Activated CD4-positive, alpha-beta T cell treated with anti-CD3 and anti-CD28 coated beads for 48 hours (primary cell): ENCODE data around the gene CLTC.
"Not testable (repeated sequence)": the region's sequence is repeated elsewhere in the genome, so short reads cannot be mapped to it uniquely, and the experiment has no call there.

Experiments used
- DNase-seq: peaks from one replicate; pipeline ENCODE4 v3.0.0-alpha.2; 2020

Gene CLTC

GRCh38 chr17:59634632-59635541 lies 15.2 kb downstream of the CLTC start:
- no peak for DNase-seq

DNA sequence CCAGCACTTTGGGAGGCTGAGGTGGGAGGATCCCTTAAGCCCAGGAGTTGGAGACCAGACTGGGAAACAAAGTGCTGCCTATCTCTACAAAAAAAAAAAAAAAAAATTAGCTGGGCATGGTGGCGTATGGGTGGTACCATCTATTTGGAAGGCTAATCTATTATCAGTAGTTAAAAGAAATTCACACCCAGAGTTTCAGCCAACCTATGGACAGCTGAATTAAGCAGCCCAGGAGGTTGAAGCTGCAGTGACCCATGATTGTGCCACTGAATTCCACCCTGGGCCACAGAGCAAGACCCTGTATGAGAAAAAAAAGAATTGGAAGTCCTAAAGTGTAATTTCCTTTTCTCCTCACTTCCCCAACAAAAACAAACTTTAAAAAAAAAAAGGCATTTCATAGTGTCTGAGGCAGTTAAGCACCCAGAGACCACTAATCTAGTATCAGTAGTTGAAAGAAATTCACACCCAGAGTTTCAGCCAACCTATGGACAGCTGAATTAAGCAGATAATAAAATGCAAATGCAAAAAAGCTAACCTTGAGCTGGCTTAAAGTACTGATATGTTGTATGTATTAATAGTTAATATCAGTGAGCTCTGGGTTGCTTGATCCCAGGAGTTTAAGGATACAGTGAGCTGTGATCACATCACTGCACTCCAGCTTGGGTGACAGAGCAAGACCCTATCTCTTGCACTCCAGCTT lies 18.1 kb downstream of the CLTC start:
- DNase-seq = no peak

DNA sequence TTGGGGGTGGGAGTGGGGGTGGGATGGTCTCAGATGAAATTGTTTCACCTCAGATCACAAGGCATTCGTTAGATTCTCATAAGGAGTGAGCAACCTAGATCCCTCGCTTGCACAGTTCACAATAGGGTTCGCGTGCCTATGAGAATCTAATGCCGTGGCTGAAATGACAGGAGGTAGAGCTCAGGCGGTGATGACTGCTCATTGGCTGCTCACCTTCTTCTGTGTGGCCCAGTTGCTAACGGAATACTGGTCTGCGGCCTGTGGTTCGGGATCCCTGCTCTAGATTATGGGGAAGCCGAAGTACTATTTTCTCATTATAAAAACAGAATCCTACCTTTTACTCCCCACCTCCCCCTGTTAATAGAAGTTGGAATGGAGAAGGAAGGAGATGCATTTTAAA lies 18.9 kb downstream of the CLTC start:
- no peak for DNase-seq

DNA sequence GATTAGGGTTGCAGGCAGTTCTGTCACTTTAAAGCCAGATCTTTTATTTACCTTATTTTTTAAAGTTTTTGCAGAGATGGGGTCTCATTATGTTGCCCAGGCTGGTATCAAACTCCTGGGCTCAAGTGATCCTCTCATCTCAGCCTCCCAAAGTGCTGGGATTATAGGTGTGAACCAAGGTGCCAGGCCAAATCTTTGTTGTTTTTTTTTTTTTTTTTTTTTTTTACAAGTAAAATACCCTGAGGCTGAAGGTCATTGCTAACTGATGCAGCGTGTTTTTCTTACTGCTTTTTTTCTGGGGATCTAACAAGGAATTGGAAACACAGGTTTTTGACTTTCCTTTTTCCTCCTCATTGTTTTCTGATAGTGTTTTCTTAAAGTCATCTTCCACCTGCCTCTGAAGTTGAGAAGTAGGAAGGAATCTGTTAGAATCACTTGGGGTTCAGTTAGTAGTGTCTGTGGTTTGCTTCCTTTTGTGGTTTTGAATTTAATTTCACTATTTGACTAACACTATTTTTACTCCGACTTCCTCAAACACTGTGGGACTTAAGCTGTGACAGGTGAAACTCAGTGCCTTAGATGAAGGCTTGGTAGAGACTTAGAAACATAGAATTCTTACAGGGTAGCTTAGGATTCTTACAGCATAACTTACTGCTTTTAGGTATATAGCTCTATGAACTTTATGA lies 22.2 kb downstream of the CLTC start:
- no peak for DNase-seq

DNA sequence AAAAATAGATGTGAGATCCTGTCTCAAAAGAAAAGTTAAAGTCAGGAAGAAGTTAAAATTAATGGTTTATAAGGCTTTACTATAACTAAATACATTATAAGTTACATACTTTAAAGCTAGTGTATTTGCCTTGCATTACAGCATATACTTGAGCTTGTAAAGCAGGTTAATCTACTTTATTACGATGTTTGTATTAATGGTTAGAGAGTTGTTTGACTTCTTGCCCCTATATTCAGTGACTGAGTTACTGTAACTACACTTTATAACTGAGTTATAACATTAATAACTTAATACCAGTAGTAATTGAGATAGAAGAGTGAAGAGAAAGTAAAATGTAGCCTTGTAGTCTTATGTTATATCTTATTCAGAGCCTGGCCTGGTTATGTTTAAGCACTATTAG lies 22.9 kb downstream of the CLTC start:
- DNase-seq = no peak

DNA sequence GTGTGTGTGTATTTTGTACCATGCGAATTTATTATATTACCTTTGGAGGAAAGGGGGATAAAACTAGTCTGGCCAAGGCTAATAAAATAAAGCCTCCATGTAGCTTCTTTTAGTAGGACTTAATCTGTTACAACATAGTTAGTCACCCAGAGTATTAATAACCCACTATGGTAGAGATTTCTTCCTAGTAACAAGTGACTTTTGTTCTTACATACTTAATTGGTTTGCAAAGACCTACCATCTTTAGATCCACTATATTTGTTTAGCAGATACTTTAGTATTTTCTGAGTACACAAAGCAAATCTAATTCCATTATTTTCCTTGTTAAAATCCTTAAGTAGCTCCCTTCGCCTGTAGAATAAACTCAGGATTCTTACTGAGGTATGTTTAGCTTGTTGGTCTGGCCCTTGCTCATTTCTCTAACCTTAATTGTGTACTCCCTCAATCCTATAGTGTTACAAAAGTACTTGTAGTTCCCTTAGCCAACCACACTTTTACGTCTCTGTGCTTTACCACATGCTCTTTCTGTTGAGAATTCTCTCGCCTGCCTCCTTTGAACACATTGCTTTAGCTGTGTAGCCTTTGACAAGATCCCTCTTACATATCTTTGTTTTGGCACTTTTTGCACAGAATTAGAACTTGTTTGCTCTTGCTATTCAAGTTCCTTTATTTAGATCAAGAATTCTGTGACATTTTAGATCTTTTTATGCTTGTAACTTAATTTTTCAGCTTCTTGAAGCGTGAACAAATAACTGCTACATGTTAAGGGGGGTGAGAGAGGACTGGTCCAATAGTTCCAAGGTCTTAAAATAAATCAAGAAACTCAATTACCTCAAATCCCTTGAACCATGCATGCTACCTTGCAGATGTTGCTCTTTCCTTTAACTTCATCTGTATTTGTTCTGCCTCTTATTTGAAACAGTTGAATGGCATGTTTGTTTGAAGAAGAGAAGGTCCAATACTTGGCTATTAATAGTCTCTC lies 23.8 kb downstream of the CLTC start:
- no peak for DNase-seq

DNA sequence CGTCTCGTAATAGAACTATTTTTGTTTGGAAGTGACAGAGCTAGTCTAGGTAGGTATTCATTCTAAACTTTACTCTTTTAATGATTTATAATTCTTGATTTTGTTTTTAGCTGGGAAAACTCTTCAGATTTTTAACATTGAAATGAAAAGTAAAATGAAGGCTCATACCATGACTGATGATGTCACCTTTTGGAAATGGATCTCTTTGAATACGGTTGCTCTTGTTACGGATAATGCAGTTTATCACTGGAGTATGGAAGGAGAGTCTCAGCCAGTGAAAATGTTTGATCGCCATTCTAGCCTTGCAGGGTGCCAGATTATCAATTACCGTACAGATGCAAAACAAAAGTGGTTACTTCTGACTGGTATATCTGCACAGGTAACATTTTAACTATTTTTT lies 27.6 kb downstream of the CLTC start:
- no peak for DNase-seq

DNA sequence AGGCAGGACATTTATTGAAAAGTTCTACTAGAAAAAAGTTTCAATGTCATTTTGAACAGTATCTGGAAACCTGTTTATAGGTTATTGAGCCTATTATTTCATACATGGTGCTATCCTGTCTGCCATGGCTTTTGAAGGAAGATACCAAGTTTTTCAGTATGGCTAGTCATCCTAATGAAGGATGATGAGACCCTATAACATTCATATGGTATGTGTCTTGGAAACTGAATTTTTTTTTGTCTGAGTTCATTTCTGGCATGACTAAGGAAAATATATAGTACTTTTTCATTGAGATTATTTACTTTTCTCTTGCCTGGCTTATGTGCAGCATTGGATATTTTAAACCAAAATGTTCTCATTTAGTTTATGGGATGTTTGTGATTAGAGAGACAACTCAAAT lies 30.2 kb downstream of the CLTC start:
- DNase-seq = no peak

GRCh38 chr17:59650642-59651041 lies 30.9 kb downstream of the CLTC start:
- no peak for DNase-seq

GRCh38 chr17:59651346-59651745 lies 31.7 kb downstream of the CLTC start:
- no peak for DNase-seq

DNA sequence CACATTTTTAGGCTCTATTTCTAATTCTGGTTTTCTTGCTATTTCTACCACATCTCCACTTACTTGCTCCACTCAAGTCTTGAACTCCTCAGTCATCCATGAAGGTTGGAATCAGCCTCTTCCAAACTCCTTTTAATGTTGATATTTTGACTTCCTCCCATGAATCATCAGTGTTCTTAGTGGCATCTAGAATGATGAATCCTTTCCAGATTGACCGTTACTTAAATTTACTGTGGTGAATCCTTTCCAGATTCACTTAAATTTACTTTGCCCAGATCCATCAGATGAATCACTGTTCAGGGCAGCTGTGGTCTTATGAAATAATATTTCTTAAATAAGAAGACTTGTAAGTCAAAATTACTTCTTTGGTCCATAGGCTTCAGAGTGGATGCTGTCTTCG lies 32.4 kb downstream of the CLTC start:
- DNase-seq = no peak

DNA sequence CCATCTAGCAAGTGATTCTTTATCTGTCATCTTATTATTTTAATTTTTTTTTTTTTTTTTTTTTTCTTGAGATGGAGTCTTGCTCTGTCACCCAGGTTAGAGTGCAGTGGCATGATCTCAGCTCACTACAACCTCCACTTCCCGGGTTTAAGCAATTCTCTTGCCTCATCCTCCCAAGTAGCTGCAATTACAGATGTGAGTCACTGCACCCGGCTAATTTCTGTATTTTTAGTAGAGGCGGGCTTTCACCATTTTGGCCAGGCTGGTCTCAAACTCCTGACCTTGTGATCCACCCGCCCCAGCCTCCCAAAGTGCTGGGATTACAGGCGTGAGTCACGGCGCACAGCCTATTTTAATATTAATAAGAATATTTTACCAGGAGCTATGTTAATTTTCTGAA lies 36.9 kb downstream of the CLTC start:
- not testable (repeated sequence) for DNase-seq

GRCh38 chr17:59666235-59666634 lies 46.5 kb downstream of the CLTC start:
- no peak for DNase-seq

GRCh38 chr17:59668816-59669215 lies 49.1 kb downstream of the CLTC start:
- DNase-seq = no peak

DNA sequence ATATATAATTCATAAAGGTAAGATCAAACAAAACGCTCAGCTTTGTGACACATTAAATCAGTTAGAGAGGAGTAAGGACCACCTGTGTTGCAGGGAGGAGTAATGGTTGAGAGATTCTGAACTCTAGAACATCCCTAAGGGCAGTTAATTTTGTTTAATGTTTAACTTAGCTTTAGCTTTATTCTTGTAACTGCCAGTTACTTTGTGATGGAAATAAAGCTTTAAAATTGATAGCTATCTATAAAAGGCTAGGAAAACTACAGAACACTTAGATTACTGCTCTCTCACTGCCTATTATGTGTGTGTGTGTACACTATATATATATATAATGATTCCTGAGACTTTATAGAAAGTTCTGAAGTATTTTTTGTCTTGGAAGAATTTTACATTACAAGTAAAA lies 49.7 kb downstream of the CLTC start:
- DNase-seq = no peak

DNA sequence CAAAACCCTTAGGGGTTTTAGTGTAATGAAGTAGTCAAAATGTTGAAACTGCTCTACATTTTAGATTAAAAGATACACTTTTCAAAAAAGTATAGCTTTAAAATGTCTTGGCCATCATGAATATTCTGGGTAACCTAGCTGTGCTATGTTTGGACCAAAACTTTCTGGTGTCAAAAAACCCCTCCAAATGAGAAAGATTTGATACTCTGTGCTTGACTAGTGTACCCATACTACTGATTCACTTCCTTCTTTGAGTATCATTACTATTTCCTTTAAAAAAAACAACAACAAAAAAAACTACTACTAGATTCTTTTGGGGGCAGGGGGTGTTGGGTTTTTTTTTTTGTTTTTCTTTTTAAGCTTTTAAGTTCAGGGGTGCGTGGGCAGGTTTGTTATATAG lies 50.2 kb downstream of the CLTC start:
- no peak for DNase-seq

DNA sequence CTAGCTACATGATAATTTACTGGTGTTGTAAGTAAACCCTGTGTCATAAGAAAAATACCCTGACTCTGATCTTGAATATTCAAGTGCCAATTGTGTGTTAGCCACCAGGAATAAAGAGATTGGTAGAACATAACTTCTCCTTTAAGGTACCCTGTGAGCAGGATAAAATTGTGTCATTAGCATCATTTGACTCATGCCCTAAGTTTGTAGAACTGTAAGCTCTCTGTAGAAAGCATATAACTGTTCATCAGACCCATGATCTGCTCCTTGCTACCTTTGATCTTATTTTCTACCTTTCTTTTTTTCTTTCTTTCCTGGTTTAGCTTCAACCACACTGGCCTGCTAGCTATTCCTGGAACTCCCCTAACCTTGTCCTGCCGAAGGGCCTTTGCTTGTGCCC lies 51.7 kb downstream of the CLTC start:
- no peak for DNase-seq

DNA sequence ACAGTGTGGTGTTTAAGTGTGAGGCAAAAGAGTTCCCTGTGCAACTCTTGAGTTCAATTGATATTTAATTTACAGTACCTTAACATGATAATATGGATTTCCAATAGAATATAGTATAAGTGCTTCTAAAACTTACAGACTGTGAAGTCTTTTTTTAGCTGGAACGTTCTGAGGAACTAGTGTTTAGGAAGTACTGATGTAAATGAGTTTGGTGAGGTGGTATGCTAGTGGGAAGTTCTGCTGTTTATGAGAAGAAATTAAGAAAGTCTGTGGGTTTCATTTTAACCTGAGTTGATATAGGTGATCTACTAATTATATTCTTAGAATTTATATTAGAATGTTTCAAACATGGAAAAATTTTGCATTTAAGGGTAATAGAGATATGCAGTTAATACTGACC lies 55.5 kb downstream of the CLTC start:
- DNase-seq = no peak

DNA sequence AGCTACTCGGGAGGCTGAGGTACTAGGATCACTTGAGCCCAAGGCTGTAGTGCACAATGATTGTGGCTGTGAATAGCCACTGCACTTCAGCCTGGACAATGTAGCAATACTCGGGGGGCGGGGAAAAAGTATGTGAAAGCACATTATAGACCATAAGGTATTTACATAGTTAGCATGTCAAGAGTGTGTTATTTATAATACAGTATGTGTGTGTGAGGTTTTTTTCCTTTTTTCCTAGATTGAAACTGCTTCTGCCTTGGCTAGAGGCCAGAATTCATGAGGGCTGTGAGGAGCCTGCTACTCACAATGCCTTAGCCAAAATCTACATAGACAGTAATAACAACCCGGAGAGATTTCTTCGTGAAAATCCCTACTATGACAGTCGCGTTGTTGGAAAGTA lies 57.0 kb downstream of the CLTC start:
- no peak for DNase-seq

DNA sequence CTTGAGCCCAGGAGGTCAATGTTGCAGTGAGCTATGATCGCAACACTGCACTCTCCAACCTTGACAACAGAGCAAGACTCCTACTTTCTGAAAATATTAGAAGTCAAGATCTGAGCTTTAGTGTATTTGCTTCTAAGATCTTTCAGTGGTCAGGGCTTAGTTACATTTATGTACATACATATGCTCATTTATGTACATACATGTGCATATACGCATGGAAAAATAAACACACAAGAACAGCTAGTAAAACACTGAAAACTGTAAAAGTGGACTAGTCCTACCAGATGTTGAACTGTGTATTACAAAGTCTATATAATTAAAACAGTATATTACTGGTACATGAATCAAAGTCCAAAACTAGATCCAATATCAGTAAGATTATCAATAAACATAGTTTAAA lies 59.2 kb downstream of the CLTC start:
- DNase-seq = no peak

GRCh38 chr17:59680314-59680713 lies 60.6 kb downstream of the CLTC start:
- DNase-seq = no peak

GRCh38 chr17:59683283-59683682 lies 63.6 kb downstream of the CLTC start:
- DNase-seq = no peak

DNA sequence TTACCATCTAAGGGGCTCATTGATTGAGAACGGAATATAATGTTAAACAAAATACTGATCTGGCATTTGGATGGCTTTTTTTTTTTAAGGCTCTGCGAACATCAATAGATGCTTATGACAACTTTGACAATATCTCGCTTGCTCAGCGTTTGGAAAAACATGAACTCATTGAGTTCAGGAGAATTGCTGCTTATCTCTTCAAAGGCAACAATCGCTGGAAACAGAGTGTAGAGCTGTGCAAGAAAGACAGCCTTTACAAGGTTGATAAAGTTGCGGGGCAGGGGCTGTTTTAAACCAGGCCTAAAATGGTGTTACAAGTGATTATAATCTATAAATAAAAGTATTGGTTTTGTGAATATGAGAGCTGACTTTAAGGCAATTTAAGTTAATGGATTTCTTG lies 65.3 kb downstream of the CLTC start:
- DNase-seq = no peak
